GM12891 (cell line): ENCODE results near the gene UPK3BL1.
A peak's percentile ranks its signal among the peaks of the same experiment; 100 is the strongest.
"Not testable (repeated sequence)": the region's sequence is repeated elsewhere in the genome, so short reads cannot be mapped to it uniquely, and the experiment has no call there.

ENCODE experiments used
- PAX5 ChIP-seq: IDR thresholded peaks from 2 replicates; pipeline ENCODE4 v1.6.1; 2011; ENCODE audit warnings: low read length, moderate library complexity, mild to moderate bottlenecking; ENCODE audit not compliant: insufficient read depth, severe bottlenecking
- POLR2A ChIP-seq: IDR thresholded peaks from 2 replicates; pipeline ENCODE4 v1.6.1; 2011; ENCODE audit warnings: low read depth, low read length, control low read depth
- POLR2AphosphoS5 ChIP-seq: IDR thresholded peaks from 2 replicates; pipeline ENCODE4 v1.6.1; 2011; ENCODE audit warnings: low read depth, low read length, control low read depth
- POU2F2 ChIP-seq: IDR thresholded peaks from 2 replicates; pipeline ENCODE4 v1.6.1; 2011; ENCODE audit warnings: low read depth, mild to moderate bottlenecking, control low read depth, low read length, moderate library complexity
- SPI1 ChIP-seq: IDR thresholded peaks from 2 replicates; pipeline ENCODE4 v1.6.1; 2011; ENCODE audit warnings: low read depth, low read length, control low read depth
- TAF1 ChIP-seq: IDR thresholded peaks from 2 replicates; pipeline ENCODE4 v1.6.1; 2011; ENCODE audit warnings: low read depth, low read length, control low read depth

DNA sequence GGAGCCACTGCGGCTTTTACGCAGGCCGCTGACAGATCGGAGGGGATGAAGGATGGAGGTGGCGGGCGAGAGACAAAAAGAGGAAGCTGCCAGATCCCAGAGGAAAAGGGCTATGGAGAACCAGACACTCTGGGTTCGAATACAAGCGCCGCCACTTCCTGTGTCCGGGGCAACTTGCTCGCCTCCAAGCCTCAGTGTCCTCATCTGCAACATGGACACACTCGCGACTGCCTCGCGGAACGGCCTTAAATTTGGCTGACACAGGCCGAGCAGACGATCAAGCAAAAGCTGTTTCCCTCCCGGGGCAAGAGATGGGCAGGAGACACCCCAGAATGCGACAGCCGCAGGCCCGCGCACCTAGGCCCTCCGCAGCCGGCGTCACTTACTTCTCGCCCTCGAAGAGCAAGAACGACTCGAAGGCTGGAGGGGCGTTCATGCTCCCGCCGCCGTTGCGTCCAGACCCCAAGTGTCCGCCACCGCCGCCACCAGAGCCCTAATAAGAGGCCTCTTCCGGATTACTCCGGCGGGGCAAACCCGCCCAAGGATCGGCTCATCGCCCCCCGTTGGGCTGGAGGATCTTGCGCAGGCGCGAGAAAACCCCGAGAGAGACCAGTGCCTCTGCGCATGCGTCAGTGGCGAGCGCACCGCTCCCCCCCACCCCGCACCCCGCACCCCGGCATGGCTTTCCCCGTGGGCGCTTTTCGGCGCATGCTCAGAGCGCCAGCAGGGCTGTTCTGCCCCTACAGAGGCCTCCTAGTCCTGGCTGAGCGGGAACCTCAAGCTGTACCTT, 28.8 kb upstream of the UPK3BL1 start, which contains the start of gene POLR2J2:
- not testable (repeated sequence) for TF ChIP-seq POLR2A, SPI1, PAX5, POU2F2
- TF ChIP-seq POLR2AphosphoS5: 0 out of 2 replicates have a peak, but pooled peaks have one; percentile 32
- peak; percentile 48; the same call in 1 of the 2 replicates for TF ChIP-seq TAF1
